ENCODE measurements around the gene EFCAB6.

EFCAB6 gene

GRCh38 chr22:43544289-43544673 lies 267.8 kb downstream of the EFCAB6 start:
- no peak overlapping the region for H3K4me2 ChIP-seq (ENCODE audit: low read length)
- H3K18ac ChIP-seq (ENCODE audit: low read length): no peak overlapping the region
- WGBS (ENCODE audit: extremely low coverage, insufficient coverage, insufficient read length): no CpG with 5 or more reads among the region's 4 CpGs
- H3K36me3 ChIP-seq (ENCODE audit: control insufficient read depth in 1 of 2, insufficient read depth in 2 of 2, low read length in 2 of 2): no peaks in the 10 kb centered on the region
- H4K8ac ChIP-seq (ENCODE audit: low read depth, low read length): no peak overlapping the region
- H4K91ac ChIP-seq (ENCODE audit: low read depth, low read length): no peak overlapping the region
- H3K4me1 ChIP-seq (ENCODE audit: control insufficient read depth in 1 of 2, insufficient read depth in 2 of 2, low read length in 2 of 2): no peaks in the 10 kb centered on the region
- H3K79me2 ChIP-seq (ENCODE audit: control insufficient read depth, insufficient read depth, low read length, poor library complexity): no peaks in the 10 kb centered on the region
- H3K4me3 ChIP-seq (ENCODE audit: low read depth, low read length): no peak overlapping the region
- no peak overlapping the region for H2BK12ac ChIP-seq (ENCODE audit: low read length)
- H3K23ac ChIP-seq (ENCODE audit: low read length): no peak overlapping the region
- no peak overlapping the region for H2BK5ac ChIP-seq (ENCODE audit: low read depth, low read length, poor library complexity)
- no peak overlapping the region for H2AFZ ChIP-seq (ENCODE audit: insufficient read depth, low read length, poor library complexity)
- no peaks in the 10 kb centered on the region for H3K27me3 ChIP-seq (ENCODE audit: insufficient read depth, low read length)
- no peak overlapping the region for H2AK5ac ChIP-seq (ENCODE audit: low read length)
- H4K12ac ChIP-seq (ENCODE audit: low read depth, low read length): no peak overlapping the region
- H3K9ac ChIP-seq (ENCODE audit: low read length): no peak overlapping the region
- H2BK120ac ChIP-seq (ENCODE audit: insufficient read depth, low read length, poor library complexity): no peak overlapping the region
- no peak overlapping the region for H3K27ac ChIP-seq (ENCODE audit: low read depth, low read length)
- H3K14ac ChIP-seq (ENCODE audit: low read length): no peak overlapping the region
- no peaks in the 10 kb centered on the region for H3K79me1 ChIP-seq (ENCODE audit: low read length)
- no peak overlapping the region for H3K4ac ChIP-seq (ENCODE audit: low read depth, low read length)
- no peak for DNase-seq
- H3K9me3 ChIP-seq (ENCODE audit: insufficient read depth, low read depth, low read length): no peaks in the 10 kb centered on the region

DNA sequence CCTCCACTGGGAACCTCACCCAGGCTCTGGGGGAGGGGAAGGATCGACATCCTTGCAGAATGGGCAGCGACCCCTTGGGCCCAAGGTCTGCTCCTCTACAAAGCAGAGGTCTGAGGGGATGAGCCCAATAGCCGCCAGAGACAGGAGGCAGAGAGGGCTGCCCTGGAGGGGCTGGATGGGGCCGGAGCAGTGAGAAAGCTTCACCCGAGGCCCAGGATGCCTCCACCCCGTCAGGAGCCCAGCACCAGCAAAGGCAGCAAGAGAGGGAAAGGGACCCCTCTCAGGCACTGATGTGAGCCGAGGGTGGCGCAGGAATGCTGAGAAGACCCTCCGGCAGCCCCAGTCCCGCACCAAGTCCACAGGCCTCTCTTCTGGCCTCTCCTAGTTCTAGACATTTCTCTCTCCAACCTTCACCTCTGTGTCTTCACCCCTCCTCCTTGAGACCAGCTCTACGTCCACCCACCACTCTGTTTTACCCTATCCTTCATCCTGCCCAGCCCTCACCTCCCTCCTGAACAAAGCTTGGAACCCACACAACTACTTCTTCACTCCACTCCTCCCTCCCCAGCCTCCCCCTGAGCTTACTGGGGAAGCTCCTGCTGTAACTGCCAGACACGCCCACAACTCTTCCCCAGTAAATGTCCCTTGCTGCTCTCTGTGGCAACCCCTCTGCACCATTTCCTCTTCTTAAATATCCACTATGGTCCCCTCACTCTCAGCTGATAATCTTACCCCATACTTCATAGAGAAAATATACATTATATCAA lies 268.4 kb downstream of the EFCAB6 start:
- no CpG with 5 or more reads among the region's 12 CpGs for WGBS (ENCODE audit: extremely low coverage, insufficient coverage, insufficient read length)
- Histone ChIP-seq H4K12ac (ENCODE audit: low read depth, low read length) (no peak overlapping the region), H3K23ac (ENCODE audit: low read length) (no peak overlapping the region), H2BK12ac (ENCODE audit: low read length) (no peak overlapping the region), H4K91ac (ENCODE audit: low read depth, low read length) (no peak overlapping the region), H3K79me1 (ENCODE audit: low read length) (no peaks in the 10 kb centered on the region), H3K4me1 (ENCODE audit: control insufficient read depth in 1 of 2, insufficient read depth in 2 of 2, low read length in 2 of 2) (no peaks in the 10 kb centered on the region), H3K27me3 (ENCODE audit: insufficient read depth, low read length) (no peaks in the 10 kb centered on the region), H3K18ac (ENCODE audit: low read length) (no peak overlapping the region), H3K4ac (ENCODE audit: low read depth, low read length) (no peak overlapping the region), H3K14ac (ENCODE audit: low read length) (no peak overlapping the region), H3K27ac (ENCODE audit: low read depth, low read length) (no peak overlapping the region), H2BK5ac (ENCODE audit: low read depth, low read length, poor library complexity) (no peak overlapping the region), H2AK5ac (ENCODE audit: low read length) (no peak overlapping the region), H3K79me2 (ENCODE audit: control insufficient read depth, insufficient read depth, low read length, poor library complexity) (no peaks in the 10 kb centered on the region), H3K36me3 (ENCODE audit: control insufficient read depth in 1 of 2, insufficient read depth in 2 of 2, low read length in 2 of 2) (no peaks in the 10 kb centered on the region), H3K9ac (ENCODE audit: low read length) (no peak overlapping the region), H3K4me2 (ENCODE audit: low read length) (no peak overlapping the region), H4K8ac (ENCODE audit: low read depth, low read length) (no peak overlapping the region), H2AFZ (ENCODE audit: insufficient read depth, low read length, poor library complexity) (no peak overlapping the region), H2BK120ac (ENCODE audit: insufficient read depth, low read length, poor library complexity) (no peak overlapping the region), H3K4me3 (ENCODE audit: low read depth, low read length) (no peak overlapping the region), H3K9me3 (ENCODE audit: insufficient read depth, low read depth, low read length) (no peaks in the 10 kb centered on the region)
- DNase-seq: no peak

GRCh38 chr22:43542681-43543521 lies 269.2 kb downstream of the EFCAB6 start:
- Histone ChIP-seq H3K9ac (ENCODE audit: low read length) (no peak overlapping the region), H3K4me3 (ENCODE audit: low read depth, low read length) (no peak overlapping the region), H2BK12ac (ENCODE audit: low read length) (no peak overlapping the region), H3K36me3 (ENCODE audit: control insufficient read depth in 1 of 2, insufficient read depth in 2 of 2, low read length in 2 of 2) (no peaks in the 10 kb centered on the region), H3K4ac (ENCODE audit: low read depth, low read length) (no peak overlapping the region), H3K79me2 (ENCODE audit: control insufficient read depth, insufficient read depth, low read length, poor library complexity) (no peaks in the 10 kb centered on the region), H3K18ac (ENCODE audit: low read length) (no peak overlapping the region), H3K27me3 (ENCODE audit: insufficient read depth, low read length) (no peaks in the 10 kb centered on the region), H4K12ac (ENCODE audit: low read depth, low read length) (no peak overlapping the region), H3K4me2 (ENCODE audit: low read length) (no peak overlapping the region), H2AK5ac (ENCODE audit: low read length) (no peak overlapping the region), H3K4me1 (ENCODE audit: control insufficient read depth in 1 of 2, insufficient read depth in 2 of 2, low read length in 2 of 2) (no peaks in the 10 kb centered on the region), H4K8ac (ENCODE audit: low read depth, low read length) (no peak overlapping the region), H2BK120ac (ENCODE audit: insufficient read depth, low read length, poor library complexity) (no peak overlapping the region), H2BK5ac (ENCODE audit: low read depth, low read length, poor library complexity) (no peak overlapping the region), H3K27ac (ENCODE audit: low read depth, low read length) (no peak overlapping the region), H2AFZ (ENCODE audit: insufficient read depth, low read length, poor library complexity) (no peak overlapping the region), H3K23ac (ENCODE audit: low read length) (no peak overlapping the region), H3K79me1 (ENCODE audit: low read length) (no peaks in the 10 kb centered on the region), H4K91ac (ENCODE audit: low read depth, low read length) (no peak overlapping the region), H3K9me3 (ENCODE audit: insufficient read depth, low read depth, low read length) (no peaks in the 10 kb centered on the region), H3K14ac (ENCODE audit: low read length) (no peak overlapping the region)
- DNase-seq: no peak
- no CpG with 5 or more reads among the region's 23 CpGs for WGBS (ENCODE audit: extremely low coverage, insufficient coverage, insufficient read length)

GRCh38 chr22:43541462-43542407 lies 270.4 kb downstream of the EFCAB6 start:
- H3K4me2 ChIP-seq (ENCODE audit: low read length): no peak overlapping the region
- H2AFZ ChIP-seq (ENCODE audit: insufficient read depth, low read length, poor library complexity): no peak overlapping the region
- H4K8ac ChIP-seq (ENCODE audit: low read depth, low read length): no peak overlapping the region
- no peak overlapping the region for H2BK5ac ChIP-seq (ENCODE audit: low read depth, low read length, poor library complexity)
- H3K14ac ChIP-seq (ENCODE audit: low read length): no peak overlapping the region
- no peak overlapping the region for H3K18ac ChIP-seq (ENCODE audit: low read length)
- H3K4me1 ChIP-seq (ENCODE audit: control insufficient read depth in 1 of 2, insufficient read depth in 2 of 2, low read length in 2 of 2): no peaks in the 10 kb centered on the region
- H3K79me1 ChIP-seq (ENCODE audit: low read length): no peaks in the 10 kb centered on the region
- H3K4me3 ChIP-seq (ENCODE audit: low read depth, low read length): no peak overlapping the region
- H3K36me3 ChIP-seq (ENCODE audit: control insufficient read depth in 1 of 2, insufficient read depth in 2 of 2, low read length in 2 of 2): no peaks in the 10 kb centered on the region
- H2BK120ac ChIP-seq (ENCODE audit: insufficient read depth, low read length, poor library complexity): no peak overlapping the region
- no peak overlapping the region for H2AK5ac ChIP-seq (ENCODE audit: low read length)
- no peaks in the 10 kb centered on the region for H3K27me3 ChIP-seq (ENCODE audit: insufficient read depth, low read length)
- no peak for DNase-seq
- no peak overlapping the region for H3K23ac ChIP-seq (ENCODE audit: low read length)
- H3K9me3 ChIP-seq (ENCODE audit: insufficient read depth, low read depth, low read length): no peaks in the 10 kb centered on the region
- no peak overlapping the region for H4K91ac ChIP-seq (ENCODE audit: low read depth, low read length)
- H3K27ac ChIP-seq (ENCODE audit: low read depth, low read length): no peak overlapping the region
- WGBS (ENCODE audit: extremely low coverage, insufficient coverage, insufficient read length): no CpG with 5 or more reads among the region's 18 CpGs
- H3K4ac ChIP-seq (ENCODE audit: low read depth, low read length): no peak overlapping the region
- H2BK12ac ChIP-seq (ENCODE audit: low read length): no peak overlapping the region
- no peaks in the 10 kb centered on the region for H3K79me2 ChIP-seq (ENCODE audit: control insufficient read depth, insufficient read depth, low read length, poor library complexity)
- H4K12ac ChIP-seq (ENCODE audit: low read depth, low read length): no peak overlapping the region
- no peak overlapping the region for H3K9ac ChIP-seq (ENCODE audit: low read length)
